K562 (cell line): ENCODE results near the gene PDZD2. TPM values are rescaled to one million over a fixed set of nuclear protein-coding genes. Genes with fewer than 3 reads are reported as not detected.

Source experiments
- ATAC-seq: fragments of 200-7000 bp; cut with Tn5 transposase; 3 replicates; pipeline ENCODE4 v1.9.1; 2020; ENCODE audit warnings: moderate library complexity
- Bru-seq: library from RNA; stranded (reverse); fragments of 400-500 nt; gene quantifications from one replicate; lab custom pipeline; 2021; lab: Mats Ljungman, UMichigan
- BruChase-seq, 2 experiments: library from RNA; stranded (reverse); fragments of 400-500 nt; gene quantifications; one replicate each; lab custom pipeline; 2021; lab: Mats Ljungman, UMichigan
- BruUV-seq: library from RNA; stranded (reverse); fragments of 400-500 nt; replicated peaks from 2 replicates; lab custom pipeline; 2021; lab: Mats Ljungman, UMichigan
- CTCF ChIA-PET: fragments of 300-600 bp; formaldehyde crosslinking; extraction: SDS; loops from one replicate; lab custom pipeline; 2021; ENCODE audit warnings: low intra/inter-chr PET ratio; lab: Yijun Ruan, JAX
- POLR2A ChIA-PET: fragments of 300-600, 350-650 bp; sonication (Branson Sonifier 250); formaldehyde crosslinking; extraction: SDS; loops from one replicate; lab custom pipeline; 2021; ENCODE audit warnings: antibody characterized with exemption, inconsistent platforms; lab: Yijun Ruan, JAX
- DNase-seq, 4 experiments: peaks; one replicate each; pipeline versions ENCODE4 v3.0.0 to v3.0.0-alpha.2; 2011 to 2018; ENCODE audit warnings: low spot score in 3 of 4, mixed read lengths in 3 of 4; ENCODE audit errors: extremely low read depth in 1 of 4
- FAIRE-seq: peaks from 2 replicates; lab custom pipeline; 2011; peaks lifted over from hg19 to GRCh38; lab: Jason Lieb, UNC
- H2AFZ ChIP-seq: 2 replicates; pipeline ENCODE4 v1.6.0; 2011; ENCODE audit warnings: low read depth, low read length, control low read depth, inconsistent platforms
- H3K27ac ChIP-seq: fragments of 200-600 bp; 3 replicates; pipeline ENCODE4 v1.8.0; 2011; ENCODE audit warnings: low read depth, mild to moderate bottlenecking, control low read depth, inconsistent platforms, low read length, moderate library complexity, mixed read lengths; ENCODE audit errors: extremely low read depth
- H3K27me3 ChIP-seq, 2 experiments: fragments of 300-600 bp in 1 of 2; 2 replicates in 1 of 2; 3 replicates in 1 of 2; pipeline versions ENCODE4 v1.6.0 to v1.8.0; 2011; ENCODE audit warnings: inconsistent platforms in 2 of 2, low read length in 2 of 2, mild to moderate bottlenecking in 1 of 2, mixed read lengths in 1 of 2, moderate library complexity in 1 of 2; ENCODE audit not compliant: control insufficient read depth in 2 of 2, insufficient read depth in 2 of 2
- H3K36me3 ChIP-seq: fragments of 300-600 bp; 3 replicates; pipeline ENCODE4 v1.8.0; 2011; ENCODE audit warnings: mild to moderate bottlenecking, low read length, inconsistent platforms; ENCODE audit not compliant: control insufficient read depth, insufficient read depth
- H3K4me1 ChIP-seq, 2 experiments: fragments of 200-600 bp in 1 of 2; replicated peaks in 1 of 2; 2 replicates in 1 of 2; 3 replicates in 1 of 2; pipeline versions ENCODE4 v1.5.1 to v1.8.0; 2011; ENCODE audit warnings: inconsistent platforms in 2 of 2, low read length in 2 of 2, mild to moderate bottlenecking in 1 of 2, mixed read lengths in 1 of 2, moderate library complexity in 1 of 2; ENCODE audit not compliant: control insufficient read depth in 2 of 2, insufficient read depth in 2 of 2
- H3K4me2 ChIP-seq: 2 replicates; pipeline ENCODE4 v1.6.1; 2011; ENCODE audit warnings: low read length, control low read depth, inconsistent platforms, mixed read lengths; ENCODE audit not compliant: insufficient read depth
- H3K4me3 ChIP-seq: fragments of 200-600 bp; sonication (generic), shearing (Covaris generic); 2 replicates; pipeline ENCODE4 v1.5.1; 2016; ENCODE audit warnings: control low read depth, inconsistent platforms
- H3K79me2 ChIP-seq: fragments of 200-600 bp; 3 replicates; pipeline ENCODE4 v1.8.0; 2011; ENCODE audit warnings: low read length, inconsistent platforms; ENCODE audit not compliant: control insufficient read depth, insufficient read depth
- H3K9ac ChIP-seq, 2 experiments: 2 replicates each; pipeline versions ENCODE4 v1.6.0 to v1.6.1; 2011; ENCODE audit warnings: low read depth in 2 of 2, low read length in 2 of 2, control low read depth in 1 of 2, inconsistent platforms in 1 of 2, mild to moderate bottlenecking in 1 of 2, mixed read lengths in 1 of 2; ENCODE audit not compliant: insufficient read depth in 1 of 2
- H3K9me1 ChIP-seq: one replicate; pipeline ENCODE4 v1.6.0; 2011; ENCODE audit warnings: inconsistent platforms, mild to moderate bottlenecking, low read length, moderate library complexity; ENCODE audit not compliant: control insufficient read depth, insufficient read depth
- H3K9me3 ChIP-seq: replicated peaks from 2 replicates; pipeline ENCODE4 v1.5.1; 2011; ENCODE audit warnings: low read depth, low read length, inconsistent platforms; ENCODE audit not compliant: control insufficient read depth, insufficient read depth
- H4K20me1 ChIP-seq: replicated peaks from 2 replicates; pipeline ENCODE4 v1.6.1; 2011; ENCODE audit warnings: low read length, inconsistent platforms, mixed read lengths; ENCODE audit not compliant: control insufficient read depth, insufficient read depth
- ETV5 ChIP-seq: sonication (generic); formaldehyde crosslinking; IDR thresholded peaks from 2 replicates; pipeline ENCODE4 v1.4.0; 2020; ENCODE audit warnings: low read depth, mild to moderate bottlenecking, missing genetic modification reagents
- EWSR1 ChIP-seq: fragments of 450-650 bp; IDR thresholded peaks from 2 replicates; pipeline ENCODE4 v1.6.1; 2018; ENCODE audit warnings: borderline replicate concordance, mild to moderate bottlenecking, low read depth, moderate library complexity; ENCODE audit not compliant: partially characterized antibody
- MCM7 ChIP-seq, 2 experiments: fragments of 450-650 bp; IDR thresholded peaks; 2 replicates each; pipeline ENCODE4 v1.6.1; 2016 to 2018
- PPARD ChIP-seq: fragments of 250-450 bp; sonication (Bioruptor Pico); IDR thresholded peaks from 2 replicates; pipeline ENCODE4 v1.8.0; 2022; ENCODE audit warnings: inconsistent platforms, mild to moderate bottlenecking, moderate library complexity
- PRPF4 ChIP-seq: fragments of 200-400 bp; formaldehyde crosslinking; IDR thresholded peaks from one replicate; pipeline ENCODE4 v1.6.1; 2017; ENCODE audit warnings: low read length, low read depth, mild to moderate bottlenecking; ENCODE audit not compliant: insufficient read depth, poor library complexity, severe bottlenecking
- RBM14 ChIP-seq: fragments of 200-400 bp; formaldehyde crosslinking; IDR thresholded peaks from 2 replicates; pipeline ENCODE4 v1.6.1; 2018; ENCODE audit warnings: low read depth, mild to moderate bottlenecking, low read length, moderate library complexity, borderline replicate concordance; ENCODE audit not compliant: insufficient read depth
- SREBF1 ChIP-seq: fragments of 150-350 bp; IDR thresholded peaks from 2 replicates; pipeline ENCODE4 v1.6.1; 2014; ENCODE audit warnings: antibody characterized with exemption, low read depth, low read length, borderline replicate concordance
- VEZF1 ChIP-seq: fragments of 200-800 bp; sonication (Bioruptor generic); IDR thresholded peaks from 2 replicates; pipeline ENCODE4 v1.6.1; 2017; ENCODE audit warnings: missing genetic modification characterization, missing compliant biosample characterization
- WGBS: fragments of 100-300 bp; shearing (Covaris generic); methylation state at CpG from one replicate; pipeline ENCODE4 v1.1.6; 2016; ENCODE audit warnings: low coverage, mixed read lengths; ENCODE audit not compliant: insufficient coverage; ENCODE audit errors: missing lambda C conversion rate; 5-methylcytosine and 5-hydroxymethylcytosine counted together
- in situ Hi-C: fragments of 300-500 bp; cut with MboI; formaldehyde crosslinking; loops from 4 replicates; pipeline ENCODE4 v1.15.0; 2018; ENCODE audit warnings: inconsistent platforms, mixed read lengths
- intact Hi-C: fragments of 100-400 bp; cut with micrococcal nuclease; formaldehyde crosslinking; loops from 2 replicates; pipeline ENCODE4 v1.14.2; 2022
- long read RNA-seq, 3 experiments: library from polyadenylated mRNA in 2 of 3; library from RNA in 1 of 3; unstranded in 2 of 3; stranded (forward) in 1 of 3; transcript quantifications; one replicate each; pipeline ENCODE4 v2.0.0, GENCODE V29; 2019 to 2022
- polyA minus RNA-seq, 3 experiments: library from RNA; depleted of rRNA, polyadenylated mRNA; stranded (reverse); fragments of >200 nt; gene quantifications; 2 replicates each; pipeline ENCODE4 v1.2.3, GENCODE V29; 2011
- polyA plus RNA-seq, 8 experiments: library from polyadenylated mRNA; depleted of rRNA in 4 of 8; stranded (reverse) in 5 of 8; unstranded in 3 of 8; fragments of >200 nt; fragmentation: Nextera tagmentation in 2 of 8; fragmentation: Illumina TruSeq in 1 of 8; extraction: Ambion mirVana in 2 of 8; extraction: Trizol in 1 of 8; gene quantifications; 2 replicates each; pipeline versions ENCODE4 v1.2.1 to v1.2.3, GENCODE V29; 2011 to 2014; ENCODE audit warnings: inconsistent platforms in 1 of 8, missing spikeins in 1 of 8
- total RNA-seq, 7 experiments: library from RNA; depleted of rRNA in 6 of 7; stranded (reverse); fragments of >200 nt in 6 of 7; fragmentation: Illumina TruSeq in 2 of 7; extraction: Trizol in 2 of 7; gene quantifications; 2 replicates each; pipeline versions ENCODE4 v1.2.1 to v1.2.3, GENCODE V29; 2011 to 2021; ENCODE audit warnings: low replicate concordance in 1 of 7
- TF ChIP-seq, protein P1 (sequence below), 2 experiments: IDR thresholded peaks; 2 replicates each; pipeline ENCODE4 v1.6.1; 2011; ENCODE audit warnings: borderline replicate concordance in 1 of 2, control low read depth in 1 of 2, low read depth in 1 of 2, low read length in 1 of 2, mild to moderate bottlenecking in 1 of 2, mixed read lengths in 1 of 2, moderate library complexity in 1 of 2; ENCODE audit not compliant: insufficient read depth in 1 of 2, insufficient read length in 1 of 2, poor library complexity in 1 of 2, severe bottlenecking in 1 of 2; ENCODE audit errors: extremely low read depth in 1 of 2
- TF ChIP-seq, protein P2 (sequence below), 2 experiments: IDR thresholded peaks; 2 replicates each; pipeline ENCODE4 v1.6.1; 2012; ENCODE audit warnings: improper control_type of control experiment in 2 of 2, low read depth in 2 of 2, low read length in 2 of 2, borderline replicate concordance in 1 of 2

The PDZD2 gene
- not detected in 2 replicates for total RNA-seq (2011; cell fraction: chromatin; rRNA removed; ENCODE audit: low replicate concordance)
- not detected in 2 replicates for total RNA-seq (2011; cell fraction: nucleolus; rRNA removed)
- total RNA-seq (2011; cell fraction: nucleoplasm; rRNA removed) = not detected in 2 replicates
- total RNA-seq (2014; rRNA removed) (not detected in 2 replicates), total RNA-seq (2014; rRNA removed; fragmentation: Illumina TruSeq; extraction: Trizol) (not detected in 2 replicates), total RNA-seq (2015; rRNA removed; fragmentation: Illumina TruSeq; extraction: Trizol) (not detected in 2 replicates), total RNA-seq (2021) (0.02 and 0.13 TPM in 2 replicates), polyA plus RNA-seq (2011; rRNA removed) (not detected in 2 replicates), polyA plus RNA-seq (2014; fragmentation: Illumina TruSeq; extraction: Trizol) (not detected in 2 replicates), polyA plus RNA-seq (2014; fragmentation: Nextera tagmentation; extraction: Ambion mirVana) (under 1 TPM; 0.04 to 0.08 TPM), polyA plus RNA-seq (2014; rRNA removed) (not detected in 2 replicates), polyA minus RNA-seq (2011; rRNA and poly(A)+ RNA removed) (not detected in 2 replicates), Bru-seq, nascent RNA (percentile 1 among the genes with signal in this experiment), BruChase-seq, experiment 1, labeled RNA remaining after a 2-hour chase (percentile 1 among the genes with signal in this experiment), BruChase-seq, experiment 2, labeled RNA remaining after a 6-hour chase (percentile 2 among the genes with signal in this experiment)
- polyA plus RNA-seq (2011; cell fraction: cytosol; rRNA removed) = not detected in 2 replicates
- not detected in 2 replicates for polyA plus RNA-seq (2011; cell fraction: nucleus; rRNA removed)
- polyA plus RNA-seq (2012) = 0.09 and 0.21 TPM in 2 replicates
- polyA minus RNA-seq (2011; cell fraction: cytosol; rRNA and poly(A)+ RNA removed) = not detected in 2 replicates
- polyA minus RNA-seq (2011; cell fraction: nucleus; rRNA and poly(A)+ RNA removed) = under 0.01 TPM in 1 of 2 replicates, not detected in the other
- long read RNA-seq, experiment 1, partial matches to known transcripts = 0 of 5 reads
- long read RNA-seq, experiment 1, other reads (novel, unspliced or antisense) = 5 of 5 reads
- long read RNA-seq, experiment 2 = 0 reads
- long read RNA-seq, experiment 3 = 0 reads

- Histone ChIP-seq H4K20me1 (peaks cover 3% of the 10 kb centered on the region; the same call in 1 of the 2 replicates), H3K27me3 (peaks cover 11 to 26% of the 10 kb centered on the region in 2 experiments; a peak in 4 of 5 replicates), H3K4me3 (peak within 1 kb of the TSS; percentile 56), H3K27ac (no peak within 1 kb of the TSS), H3K4me2 (peak within 1 kb of the TSS; percentile 85), H3K4me1 (peaks cover 5 to 12% of the 10 kb centered on the region in 2 experiments; a peak in 3 of 5 replicates), H3K9ac (peak within 1 kb of the TSS; percentile 27 to 86; a peak in 3 of 4 replicates), H3K79me2 (no peaks in the 10 kb centered on the region), H3K9me1 (no peaks in the 10 kb centered on the region), H2AFZ (peak within 1 kb of the TSS; percentile 93), H3K36me3 (no peaks in the 10 kb centered on the region), H3K9me3 (no peaks in the 10 kb centered on the region)
- POLR2A ChIA-PET = interaction anchor here (0.7 to 0.8 kb wide), 2 partner anchors 9 to 874 kb away, joined by 3 to 4 read pairs; no protein-coding TSS in a partner anchor
- under 1% methylated on average over 51 of the region's 70 CpGs for WGBS
- no TSS peak for BruUV-seq
- CTCF ChIA-PET = no interaction called here
- ATAC-seq = peak; percentile 93
- intact Hi-C loops = no loop called here
- FAIRE-seq = peak; percentile 70
- in situ Hi-C loops = no loop called here
- DNase-seq = peak; percentile 74 to 84 (median 76)
- TF ChIP-seq ETV5 (CRISPR knock-in tag) = no peak
- no peak for TF ChIP-seq PPARD (CRISPR knock-in tag)
- TF ChIP-seq, protein P1, sequence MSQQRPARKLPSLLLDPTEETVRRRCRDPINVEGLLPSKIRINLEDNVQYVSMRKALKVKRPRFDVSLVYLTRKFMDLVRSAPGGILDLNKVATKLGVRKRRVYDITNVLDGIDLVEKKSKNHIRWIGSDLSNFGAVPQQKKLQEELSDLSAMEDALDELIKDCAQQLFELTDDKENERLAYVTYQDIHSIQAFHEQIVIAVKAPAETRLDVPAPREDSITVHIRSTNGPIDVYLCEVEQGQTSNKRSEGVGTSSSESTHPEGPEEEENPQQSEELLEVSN (IDR thresholded peaks at IDR 0.05; ENCODE audit: borderline replicate concordance in 1 of 2, extremely low read depth in 1 of 2, insufficient read depth in 1 of 2, insufficient read length in 1 of 2, low read depth in 1 of 2, low read length in 1 of 2, poor library complexity in 1 of 2, severe bottlenecking in 1 of 2) = peak in 1 of 2 experiments; percentile 88
- TF ChIP-seq EWSR1 = no peak
- TF ChIP-seq PRPF4 = no peak
- TF ChIP-seq VEZF1 (CRISPR knock-in tag) = peak; percentile 80
- TF ChIP-seq, protein P2, sequence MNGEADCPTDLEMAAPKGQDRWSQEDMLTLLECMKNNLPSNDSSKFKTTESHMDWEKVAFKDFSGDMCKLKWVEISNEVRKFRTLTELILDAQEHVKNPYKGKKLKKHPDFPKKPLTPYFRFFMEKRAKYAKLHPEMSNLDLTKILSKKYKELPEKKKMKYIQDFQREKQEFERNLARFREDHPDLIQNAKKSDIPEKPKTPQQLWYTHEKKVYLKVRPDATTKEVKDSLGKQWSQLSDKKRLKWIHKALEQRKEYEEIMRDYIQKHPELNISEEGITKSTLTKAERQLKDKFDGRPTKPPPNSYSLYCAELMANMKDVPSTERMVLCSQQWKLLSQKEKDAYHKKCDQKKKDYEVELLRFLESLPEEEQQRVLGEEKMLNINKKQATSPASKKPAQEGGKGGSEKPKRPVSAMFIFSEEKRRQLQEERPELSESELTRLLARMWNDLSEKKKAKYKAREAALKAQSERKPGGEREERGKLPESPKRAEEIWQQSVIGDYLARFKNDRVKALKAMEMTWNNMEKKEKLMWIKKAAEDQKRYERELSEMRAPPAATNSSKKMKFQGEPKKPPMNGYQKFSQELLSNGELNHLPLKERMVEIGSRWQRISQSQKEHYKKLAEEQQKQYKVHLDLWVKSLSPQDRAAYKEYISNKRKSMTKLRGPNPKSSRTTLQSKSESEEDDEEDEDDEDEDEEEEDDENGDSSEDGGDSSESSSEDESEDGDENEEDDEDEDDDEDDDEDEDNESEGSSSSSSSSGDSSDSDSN (IDR thresholded peaks at IDR 0.05; ENCODE audit: borderline replicate concordance in 1 of 2, low read depth in 2 of 2, low read length in 2 of 2) = peak; percentile 93 to 94; a peak in 3 of 4 replicates
- TF ChIP-seq MCM7 (IDR thresholded peaks at IDR 0.05) = no peak
- TF ChIP-seq RBM14 = no peak
- TF ChIP-seq SREBF1 = no peak
Observed at GRCh38 chr5:31638748-31639418, at the start of gene PDZD2. Gene PDZD2, plus strand, starts transcription at chr5:31639131.
